OCI-LY7 (cell line): Measurements from ENCODE around the gene GLCCI1. TPM values are rescaled to one million over a fixed set of nuclear protein-coding genes. Genes with fewer than 3 reads are reported as not detected.

Experiments used
- BruUV-seq: library from RNA; stranded (reverse); fragments of 400-500 nt; replicated peaks from 2 replicates; lab custom pipeline; 2021; lab: Mats Ljungman, UMichigan
- CTCF ChIA-PET: fragments of 300-600 bp; sonication (Branson Sonifier 250); formaldehyde crosslinking; loops from one replicate; lab custom pipeline; 2022; ENCODE audit warnings: antibody characterized with exemption; ENCODE audit not compliant: unreplicated experiment; lab: Charles Lee
- POLR2A ChIA-PET: fragments of 300-600 bp; sonication (Branson Sonifier 250); formaldehyde crosslinking; loops from one replicate; lab custom pipeline; 2022; ENCODE audit warnings: antibody characterized with exemption; lab: Charles Lee
- DNase-seq: peaks from one replicate; pipeline ENCODE4 v3.0.0-alpha.2; 2015; ENCODE audit warnings: low spot score
- H2AFZ ChIP-seq: fragments of 200-600 bp; sonication (generic), shearing (Covaris generic); 2 replicates; pipeline ENCODE4 v1.6.1; 2014; ENCODE audit warnings: mild to moderate bottlenecking, antibody characterized with exemption, low read length, moderate library complexity
- H3K27ac ChIP-seq: fragments of 200-600 bp; sonication (generic); 2 replicates; pipeline ENCODE4 v1.5.1; 2014; ENCODE audit warnings: mixed run types, low read depth, mild to moderate bottlenecking, moderate library complexity, low read length, inconsistent platforms; ENCODE audit not compliant: poor library complexity, severe bottlenecking
- H3K36me3 ChIP-seq: fragments of 200-600 bp; sonication (generic); 2 replicates; pipeline ENCODE4 v1.6.1; 2014; ENCODE audit warnings: mild to moderate bottlenecking, antibody characterized with exemption, low read length, moderate library complexity, mixed read lengths; ENCODE audit not compliant: insufficient read depth
- H3K4me1 ChIP-seq: fragments of 200-600 bp; sonication (generic); 2 replicates; pipeline ENCODE4 v1.5.1; 2014; ENCODE audit warnings: mild to moderate bottlenecking, low read length; ENCODE audit not compliant: insufficient read depth, poor library complexity, severe bottlenecking
- H3K4me2 ChIP-seq: fragments of 200-600 bp; sonication (generic); 2 replicates; pipeline ENCODE4 v1.6.1; 2014; ENCODE audit warnings: mild to moderate bottlenecking, low read length
- H3K4me3 ChIP-seq: fragments of 200-600 bp; sonication (generic); 2 replicates; pipeline ENCODE4 v1.5.1; 2014; ENCODE audit warnings: mild to moderate bottlenecking, low read depth, low read length; ENCODE audit not compliant: poor library complexity, severe bottlenecking
- H3K79me2 ChIP-seq: fragments of 200-600 bp; sonication (generic); 2 replicates; pipeline ENCODE4 v1.6.1; 2016; ENCODE audit warnings: low read depth, mild to moderate bottlenecking, low read length, moderate library complexity, mixed read lengths; ENCODE audit not compliant: insufficient read depth
- H3K9me2 ChIP-seq: fragments of 200-600 bp; sonication (generic); 2 replicates; pipeline ENCODE4 v1.6.1; 2016; ENCODE audit warnings: mild to moderate bottlenecking, low read length, mixed read lengths; ENCODE audit not compliant: insufficient read depth
- H3K9me3 ChIP-seq: fragments of 200-600 bp; sonication (generic); 2 replicates; pipeline ENCODE4 v1.6.1; 2014; ENCODE audit warnings: mild to moderate bottlenecking, mixed run types, low read length, mixed read lengths
- H4K20me1 ChIP-seq: fragments of 200-600 bp; sonication (generic); 2 replicates; pipeline ENCODE4 v1.6.1; 2014; ENCODE audit warnings: mild to moderate bottlenecking, antibody characterized with exemption, low read length, moderate library complexity, mixed read lengths; ENCODE audit not compliant: insufficient read depth
- CTCF ChIP-seq: fragments of 200-600 bp; sonication (generic); conservative IDR thresholded peaks from 2 replicates; pipeline ENCODE4 v1.5.1; 2014; ENCODE audit warnings: mild to moderate bottlenecking, antibody characterized with exemption, low read length, moderate library complexity, mixed read lengths
- EZH2phosphoT487 ChIP-seq: fragments of 200-600 bp; sonication (generic); IDR thresholded peaks from 2 replicates; pipeline ENCODE4 v1.6.1; 2018; ENCODE audit warnings: low read depth, borderline replicate concordance, mild to moderate bottlenecking, mixed run types, antibody characterized with exemption, low read length, moderate library complexity, mixed read lengths
- intact Hi-C: fragments of 100-400 bp; cut with micrococcal nuclease; formaldehyde crosslinking; loops from one replicate; pipeline ENCODE4 v1.10.0; 2022; ENCODE audit not compliant: unreplicated experiment
- total RNA-seq, 2 experiments: library from RNA; depleted of rRNA in 1 of 2; stranded (reverse); fragments of >200 nt in 1 of 2; shearing (Covaris generic) in 1 of 2; gene quantifications; 2 replicates each; pipeline ENCODE4 v1.2.3, GENCODE V29; 2014 to 2022

GLCCI1 gene
- total RNA-seq, 2 experiments from 2014 or later = 21.3 to 85.6 TPM

- H3K4me3 ChIP-seq = no peak overlapping the region
- no peaks in the 10 kb centered on the region for H3K79me2 ChIP-seq
- no peak overlapping the region for H2AFZ ChIP-seq
- H3K4me1 ChIP-seq = no peaks in the 10 kb centered on the region
- POLR2A ChIA-PET = interaction anchor here (0.5 kb wide), 1 partner anchor 1229 kb away, joined by 4 read pairs; no protein-coding TSS in a partner anchor
- no peaks in the 10 kb centered on the region for H3K36me3 ChIP-seq
- no peaks in the 10 kb centered on the region for H3K9me2 ChIP-seq
- H4K20me1 ChIP-seq = no peaks in the 10 kb centered on the region
- CTCF ChIA-PET = no interaction called here
- H3K27ac ChIP-seq = no peak overlapping the region
- no peak for TF ChIP-seq CTCF
- TF ChIP-seq EZH2phosphoT487 = no peak
- no peaks in the 10 kb centered on the region for H3K9me3 ChIP-seq
- intact Hi-C loops = no loop called here
- no peak overlapping the region for H3K4me2 ChIP-seq
- no peak for DNase-seq
- BruUV-seq = no TSS peak
These were observed 167.6 kb downstream of the GLCCI1 start for GRCh38 chr7:8136051-8136730.
